ENCODE results near the gene PIEZO2. TPM values are rescaled to one million over a fixed set of nuclear protein-coding genes. Genes with fewer than 3 reads are reported as not detected.
A peak's percentile ranks its signal among the peaks of the same experiment; 100 is the strongest.
"Not testable (repeated sequence)": the region's sequence is repeated elsewhere in the genome, so short reads cannot be mapped to it uniquely, and the experiment has no call there.

The PIEZO2 gene
- total RNA-seq, 1 donor: 1.3 TPM

DNA sequence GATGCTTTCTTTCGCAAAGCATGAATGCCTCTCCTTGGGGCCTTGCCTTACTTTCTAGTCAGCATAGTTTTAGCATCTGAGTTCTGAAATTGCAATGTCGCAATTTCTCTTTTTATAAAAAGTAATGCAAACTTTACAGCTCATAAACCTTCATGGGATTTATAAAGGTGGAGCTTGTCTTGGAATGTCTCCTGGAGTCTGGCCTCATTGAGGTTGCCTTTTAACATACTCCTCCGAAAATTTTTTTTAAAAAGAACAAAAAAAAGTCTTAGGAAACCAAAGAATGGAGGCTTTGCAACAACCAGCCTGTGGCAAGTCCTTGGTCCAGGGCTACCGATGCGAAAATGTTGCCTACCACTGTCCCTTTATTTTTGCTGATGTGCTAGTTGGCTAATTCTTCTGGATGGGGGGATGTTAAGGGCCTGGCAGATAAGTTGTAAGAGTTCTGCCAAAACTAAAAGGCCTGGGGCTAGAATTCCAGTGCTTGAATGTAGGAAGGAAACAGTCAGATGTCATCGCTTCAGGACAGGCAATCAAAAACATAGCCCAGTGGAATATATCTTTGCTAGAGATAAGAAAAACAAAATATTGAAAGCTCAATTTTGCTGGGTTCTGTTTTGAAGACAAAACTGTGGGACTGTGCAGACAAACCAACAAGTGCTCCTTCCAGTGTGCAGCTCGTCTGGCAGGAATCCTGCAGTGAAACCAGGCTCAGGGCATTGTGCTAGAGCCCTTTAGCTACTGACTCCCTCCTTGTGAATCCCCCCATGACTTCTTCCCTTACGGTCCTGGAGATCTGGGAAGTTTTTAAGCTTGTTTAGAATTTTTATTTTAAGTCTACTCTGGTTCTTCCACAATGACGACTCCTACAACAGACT lies 213.0 kb downstream of the PIEZO2 start:
- DNase-seq (ENCODE audit: low read depth in 2 of 3, low spot score in 2 of 3): no peak

DNA sequence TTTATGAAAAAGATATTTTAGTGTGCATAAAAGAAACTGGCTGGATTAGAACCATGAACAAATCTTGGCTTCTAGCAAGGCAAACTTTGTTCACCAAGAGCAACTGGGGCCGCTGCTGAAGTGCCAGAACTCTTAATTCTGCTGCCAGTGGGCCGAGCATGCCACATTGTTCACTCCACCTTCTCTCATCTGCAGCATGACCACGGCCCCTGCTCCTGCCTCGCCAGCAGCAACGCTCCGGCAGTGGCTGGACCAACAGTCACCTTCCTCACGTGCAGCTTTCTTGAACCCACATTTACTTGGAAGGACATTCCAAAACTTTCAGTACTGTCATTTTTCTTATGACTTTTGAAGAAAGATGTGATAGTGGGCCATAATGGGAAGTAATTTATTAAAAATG lies 213.8 kb downstream of the PIEZO2 start:
- DNase-seq (ENCODE audit: low read depth in 2 of 3, low spot score in 2 of 3): no peak

DNA sequence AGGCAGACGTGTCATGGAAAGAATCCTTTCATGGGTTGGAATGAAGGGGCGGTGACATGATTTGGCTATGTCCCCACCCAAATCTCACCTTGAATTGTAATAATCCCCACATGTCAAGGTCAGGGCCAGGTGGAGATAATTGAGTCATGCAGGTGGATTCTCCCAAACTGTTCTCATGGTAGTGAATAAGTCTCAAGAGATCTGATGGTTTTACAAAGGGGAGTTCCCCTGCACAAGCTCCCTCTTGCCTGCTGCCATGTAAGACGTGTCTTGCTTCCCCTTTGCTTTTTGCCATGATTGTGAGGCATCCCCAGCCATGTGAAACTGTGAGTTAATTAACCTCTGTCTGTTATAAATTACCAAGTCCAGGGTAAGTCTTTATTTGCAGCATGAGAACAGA lies 215.7 kb downstream of the PIEZO2 start:
- DNase-seq (ENCODE audit: low read depth in 2 of 3, low spot score in 2 of 3): not testable (repeated sequence)

DNA sequence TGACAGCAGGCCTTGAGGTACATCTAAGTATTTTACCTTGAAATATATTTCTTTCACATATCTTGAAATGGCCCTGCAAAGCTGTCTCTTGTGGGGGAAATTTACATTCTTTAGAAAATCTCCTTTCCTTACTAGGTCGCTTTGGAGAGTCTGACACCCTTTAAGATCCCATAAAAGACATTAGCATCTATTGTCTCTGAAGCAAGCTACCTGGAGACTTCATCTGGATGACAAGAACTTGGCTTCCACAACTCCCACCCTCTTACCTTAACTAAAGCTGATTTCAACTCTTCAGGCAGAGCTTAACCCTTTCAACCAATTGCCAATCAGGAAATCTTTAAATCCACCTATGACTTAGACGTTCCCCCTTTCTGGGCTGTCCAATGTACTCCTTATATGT lies 219.3 kb downstream of the PIEZO2 start:
- DNase-seq (ENCODE audit: low read depth in 2 of 3, low spot score in 2 of 3): no peak

DNA sequence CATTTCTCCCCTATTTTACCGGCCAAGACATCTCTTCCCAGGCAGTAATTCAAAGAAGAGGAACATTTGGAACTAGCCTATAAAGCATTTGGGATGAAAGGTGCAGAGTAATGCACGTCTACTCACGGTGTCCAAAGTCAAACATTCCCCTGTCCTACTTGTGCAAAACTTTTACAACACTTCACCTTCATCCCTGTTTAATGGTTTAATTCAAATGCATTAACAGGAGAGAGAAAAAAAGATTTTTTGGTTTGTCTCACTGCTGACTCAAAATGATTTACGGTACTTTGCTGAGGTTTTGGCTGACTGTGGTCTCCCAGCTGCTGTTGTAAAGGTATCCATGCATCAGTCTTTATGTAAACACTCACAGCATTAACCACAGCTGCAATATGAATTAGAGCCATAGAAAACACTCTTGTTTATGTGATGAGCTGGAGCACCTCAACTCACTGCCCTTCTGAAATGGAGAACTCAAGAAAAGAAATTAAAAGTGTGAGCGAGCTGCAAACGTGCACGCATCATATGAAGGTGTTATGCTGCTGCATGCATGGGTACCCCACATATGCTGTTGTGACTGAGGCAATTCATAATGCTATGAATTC lies 220.5 kb downstream of the PIEZO2 start:
- DNase-seq (ENCODE audit: low read depth in 2 of 3, low spot score in 2 of 3): peak in 2 of 3 donors; percentile 14 to 57

DNA sequence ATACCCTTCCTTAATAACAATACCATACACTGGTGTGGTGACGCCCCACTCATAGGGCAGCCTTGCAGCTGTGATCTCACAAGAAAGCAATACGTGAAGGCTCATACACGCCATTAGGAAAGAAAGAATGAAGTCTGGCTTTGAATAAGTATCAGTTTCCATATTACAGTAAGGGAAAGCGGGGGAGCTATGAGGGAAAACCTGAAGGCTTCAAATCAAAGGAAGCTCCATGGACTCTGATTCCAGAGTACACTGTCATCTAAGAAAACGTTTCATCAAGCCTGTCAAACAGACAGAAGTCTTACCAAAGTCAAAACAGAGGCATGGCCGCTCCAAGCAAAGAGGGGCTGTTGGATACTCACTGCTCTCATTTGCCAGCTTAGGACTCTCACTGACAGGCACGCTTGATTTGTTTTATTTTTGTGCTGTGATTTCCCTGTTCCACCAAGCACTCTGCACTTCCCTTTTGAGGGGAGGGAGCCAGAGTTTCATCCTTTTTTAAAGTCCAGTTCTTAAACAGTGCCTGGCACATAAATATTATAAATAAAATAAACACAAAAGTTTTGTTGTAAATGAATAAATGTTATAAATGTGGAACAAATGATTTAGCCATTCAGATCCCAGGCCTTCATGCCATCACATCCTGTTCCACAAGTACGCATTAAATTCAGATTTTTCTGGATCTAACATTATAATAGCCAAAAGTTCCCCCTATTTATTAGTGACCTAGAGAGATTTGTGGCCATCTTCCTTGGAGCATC lies 221.2 kb downstream of the PIEZO2 start:
- peak in 1 of 3 donors; percentile 11 for DNase-seq (ENCODE audit: low read depth in 2 of 3, low spot score in 2 of 3)

DNA sequence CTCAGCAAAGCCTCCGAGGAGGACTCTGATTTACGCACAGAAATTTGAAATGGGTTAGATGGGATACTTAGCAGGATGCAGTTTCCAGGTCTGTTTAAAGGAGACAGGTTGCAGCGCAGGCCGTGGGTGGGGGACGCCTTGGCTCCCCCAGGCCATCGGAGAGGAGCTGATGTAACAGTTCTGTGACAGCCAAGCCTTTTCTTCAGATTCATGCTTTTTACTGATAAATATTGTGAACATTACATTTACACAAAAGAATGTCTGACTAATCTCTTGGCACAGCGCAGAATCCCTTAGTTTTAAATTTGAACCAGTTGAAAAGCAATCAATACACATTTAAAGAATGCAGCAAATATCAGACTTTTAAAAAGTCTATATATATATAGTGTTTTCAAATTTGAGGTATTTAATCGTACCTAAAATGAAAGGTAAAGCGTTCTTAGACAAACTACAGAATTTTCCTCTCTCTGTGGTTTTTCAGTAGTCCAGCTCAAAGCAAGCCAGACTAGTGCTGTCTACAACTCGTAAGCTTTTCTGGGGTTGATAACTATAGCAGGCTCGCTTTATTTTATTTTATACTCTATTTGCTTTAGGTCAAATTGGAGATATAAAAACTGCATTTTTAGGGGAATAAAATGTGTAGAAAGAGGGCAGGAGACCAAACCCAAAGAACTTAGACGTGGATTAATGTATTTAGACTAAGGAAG lies 221.9 kb downstream of the PIEZO2 start:
- DNase-seq (ENCODE audit: low read depth in 2 of 3, low spot score in 2 of 3): no peak

DNA sequence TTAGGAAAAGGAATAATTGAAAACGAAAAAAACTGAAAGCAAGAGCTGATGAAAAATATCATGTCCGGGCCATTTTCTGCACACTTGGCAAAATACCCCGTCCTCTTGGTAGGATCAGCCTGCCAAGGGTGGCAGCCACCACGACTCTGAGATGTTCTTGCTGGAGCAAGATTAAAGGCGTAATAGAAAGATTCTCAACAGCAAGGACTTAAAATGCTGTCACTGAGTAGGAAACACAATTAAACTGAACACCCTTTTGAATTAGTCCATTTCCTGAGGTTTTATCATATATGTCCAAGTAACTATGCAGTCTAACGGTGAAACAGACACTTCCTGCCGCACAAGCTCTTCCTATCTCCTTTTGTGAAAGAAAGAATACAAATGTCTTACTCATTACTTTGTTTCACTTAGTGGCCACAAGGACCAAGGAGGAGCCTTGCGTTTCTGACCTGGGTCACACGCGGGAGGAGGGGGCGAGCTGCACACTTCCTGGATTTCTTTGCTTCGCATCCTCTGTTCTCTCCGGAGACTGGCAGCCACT lies 222.7 kb downstream of the PIEZO2 start:
- peak in 1 of 3 donors; percentile 4 for DNase-seq (ENCODE audit: low read depth in 2 of 3, low spot score in 2 of 3)

DNA sequence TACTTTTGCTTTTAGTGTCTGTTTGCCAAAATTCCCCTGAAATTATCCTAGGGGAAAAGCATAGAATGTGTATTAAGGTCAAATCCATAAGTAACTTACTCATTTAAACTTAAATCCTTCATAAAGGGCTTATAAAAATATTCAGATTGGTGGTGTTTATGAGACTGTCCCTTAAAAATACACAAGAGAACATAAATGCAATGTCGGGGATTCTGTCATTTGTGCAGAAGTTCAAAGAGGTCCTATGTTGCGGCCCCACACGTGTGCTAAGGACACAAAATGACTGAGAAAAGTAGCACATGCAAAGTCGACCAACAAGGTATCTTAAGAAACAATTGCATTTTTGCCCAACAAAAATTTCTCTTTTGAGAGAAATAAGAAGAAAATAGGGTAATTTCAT lies 225.1 kb downstream of the PIEZO2 start:
- DNase-seq (ENCODE audit: low read depth in 2 of 3, low spot score in 2 of 3): no peak

DNA sequence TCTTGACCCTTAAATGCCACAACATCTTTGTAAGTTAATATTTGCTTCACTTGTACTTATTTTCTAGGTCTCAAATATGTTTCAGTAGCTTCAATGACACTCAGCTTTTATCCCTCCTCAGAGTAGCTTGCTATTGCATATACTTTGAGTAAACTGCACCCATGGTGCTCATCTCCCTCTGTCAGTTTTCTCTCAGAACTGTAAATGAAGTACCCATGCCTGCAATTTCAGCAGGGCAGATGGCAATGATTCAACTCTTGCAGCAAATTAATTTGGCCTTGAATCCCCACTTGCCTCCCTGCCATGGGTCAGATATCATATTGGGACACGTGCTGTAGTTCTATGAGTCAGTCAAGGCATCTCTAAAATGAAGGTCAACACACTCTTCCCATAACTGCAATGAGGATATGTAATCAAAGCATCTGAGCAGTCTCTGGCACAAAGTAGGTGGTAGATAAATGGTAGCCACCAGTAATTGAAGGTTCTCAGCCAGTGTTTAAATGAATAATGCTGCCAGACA lies 225.8 kb downstream of the PIEZO2 start:
- DNase-seq (ENCODE audit: low read depth in 2 of 3, low spot score in 2 of 3): no peak

DNA sequence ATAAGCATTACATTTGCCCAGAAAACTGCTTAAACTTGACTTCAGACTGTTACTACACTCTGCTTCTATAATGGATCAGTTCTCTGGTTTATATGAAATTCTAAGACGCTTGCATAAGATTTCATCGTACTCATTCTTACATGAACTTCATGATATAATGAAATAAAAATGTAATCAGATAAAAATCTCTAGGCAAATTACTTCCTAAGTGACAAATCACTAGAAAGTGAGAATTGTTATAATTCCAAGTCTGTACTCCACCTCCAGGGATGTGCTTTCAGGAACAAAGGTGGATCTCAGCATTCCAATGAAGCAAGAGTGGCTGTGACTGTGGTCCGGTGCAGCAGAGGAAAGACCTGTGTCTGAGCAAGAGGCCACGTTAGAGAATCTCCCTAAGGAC lies 226.2 kb downstream of the PIEZO2 start:
- no peak for DNase-seq (ENCODE audit: low read depth in 2 of 3, low spot score in 2 of 3)

DNA sequence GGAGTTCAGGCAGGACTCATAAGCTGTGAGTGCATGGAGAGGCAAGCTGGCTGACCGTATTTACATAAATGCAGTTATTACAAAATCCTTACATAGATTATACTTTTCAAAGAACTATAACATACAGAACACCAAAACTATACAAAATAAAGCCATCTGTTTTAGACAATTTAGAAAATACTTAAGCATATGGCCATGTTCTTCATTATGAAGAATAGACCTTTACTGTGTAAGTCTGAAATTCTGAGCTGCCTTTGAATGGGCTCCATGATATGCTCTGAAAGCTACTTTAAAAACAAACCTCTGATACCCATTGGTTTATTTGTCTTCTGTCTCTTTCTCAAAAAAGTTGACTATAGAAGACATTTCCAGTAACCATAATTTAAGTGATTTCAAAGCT lies 226.7 kb downstream of the PIEZO2 start:
- DNase-seq (ENCODE audit: low read depth in 2 of 3, low spot score in 2 of 3): not testable (repeated sequence)

DNA sequence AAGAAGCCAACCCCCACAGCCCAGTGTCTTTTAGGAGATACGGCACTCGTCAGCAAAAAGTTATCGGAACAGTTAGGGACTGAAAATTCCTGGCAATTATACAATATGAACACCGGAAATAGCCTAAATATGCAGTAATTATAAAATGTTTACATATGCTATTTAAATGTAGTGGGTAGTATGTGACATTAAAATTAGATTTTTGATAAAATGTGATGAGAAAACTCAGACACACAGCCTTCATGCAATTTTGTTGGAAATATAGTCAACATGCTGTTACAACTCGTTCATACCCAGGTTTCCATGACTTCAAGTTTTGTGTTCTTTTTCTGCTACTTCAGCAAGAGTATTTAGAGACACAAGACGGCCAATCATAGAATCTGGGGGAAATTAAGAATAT lies 229.1 kb downstream of the PIEZO2 start:
- DNase-seq (ENCODE audit: low read depth in 2 of 3, low spot score in 2 of 3): not testable (repeated sequence)

DNA sequence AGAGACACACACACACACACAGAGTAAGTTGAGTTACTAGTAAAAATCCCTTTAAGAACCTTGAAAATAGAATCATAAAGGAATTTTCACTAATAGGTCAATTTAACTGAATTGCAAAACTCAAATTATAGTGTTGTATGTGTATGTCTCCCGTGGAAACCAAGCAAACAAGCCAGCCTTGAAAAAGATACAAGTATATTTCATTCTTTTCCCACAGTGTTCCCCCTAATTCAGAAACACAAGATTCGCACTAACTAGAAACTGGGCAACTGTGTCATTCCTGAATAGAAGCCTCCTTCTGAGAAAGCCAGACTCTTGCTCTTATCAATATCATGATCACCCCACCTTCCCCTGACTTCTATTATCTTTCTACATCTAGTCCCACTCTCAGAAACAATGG lies 229.5 kb downstream of the PIEZO2 start:
- DNase-seq (ENCODE audit: low read depth in 2 of 3, low spot score in 2 of 3): no peak

DNA sequence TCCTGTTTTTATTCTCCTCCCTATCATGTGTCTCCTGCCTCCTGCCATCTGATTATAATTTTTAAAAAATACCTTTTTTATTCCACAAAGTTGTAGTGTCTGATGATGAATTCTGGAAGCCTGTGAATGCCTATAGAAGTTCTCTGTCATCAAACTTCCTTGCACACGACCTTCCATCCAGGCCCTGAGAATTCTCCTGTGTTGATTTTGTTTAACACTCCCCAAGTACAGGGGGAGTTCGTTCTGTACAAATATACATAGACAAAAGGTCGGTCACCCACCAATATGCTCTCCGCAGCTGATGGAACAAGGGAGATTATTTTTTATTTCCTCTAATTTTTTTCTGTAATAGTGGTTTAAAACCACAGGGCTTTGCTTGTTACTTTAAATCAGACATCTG lies 232.5 kb downstream of the PIEZO2 start:
- no peak for DNase-seq (ENCODE audit: low read depth in 2 of 3, low spot score in 2 of 3)

DNA sequence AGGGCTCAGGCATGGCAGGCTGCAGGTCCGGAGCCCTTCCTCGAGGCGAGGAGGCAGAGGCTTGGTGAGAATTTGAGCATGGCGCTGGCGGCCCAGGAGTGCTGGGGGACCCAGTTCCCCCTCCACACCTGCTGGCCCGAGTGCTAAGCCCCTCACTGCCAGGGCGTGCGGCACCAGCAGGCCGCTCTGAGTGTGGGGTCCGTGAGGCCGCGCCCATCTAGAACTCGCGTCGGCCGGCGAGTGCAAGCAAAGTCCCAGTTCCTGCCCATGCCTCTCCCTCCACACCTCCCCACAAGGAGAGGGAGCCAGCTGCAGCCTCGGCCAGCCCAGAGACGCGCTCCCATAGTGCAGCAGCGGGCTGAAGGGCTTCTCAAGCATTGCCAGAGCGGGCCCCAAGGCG lies 233.0 kb downstream of the PIEZO2 start:
- no peak for DNase-seq (ENCODE audit: low read depth in 2 of 3, low spot score in 2 of 3)

DNA sequence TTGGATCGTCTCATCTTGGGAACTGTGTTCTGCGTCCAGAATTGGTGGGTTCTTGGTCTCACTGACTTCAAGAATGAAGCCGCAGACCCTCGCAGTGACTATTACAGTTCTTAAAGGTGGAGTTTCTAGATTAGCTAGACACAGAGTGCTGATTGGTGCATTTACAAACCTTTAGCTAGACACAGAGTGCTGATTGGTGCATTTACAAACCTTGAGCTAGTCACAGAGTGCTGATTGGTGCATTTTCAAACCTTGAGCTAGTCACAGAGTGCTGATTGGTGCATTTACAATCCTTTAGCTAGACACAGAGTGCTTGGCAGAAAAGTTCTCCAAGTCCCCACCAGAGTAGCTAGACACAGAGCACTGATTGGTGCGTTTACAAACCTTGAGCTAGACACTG lies 233.6 kb downstream of the PIEZO2 start:
- DNase-seq (ENCODE audit: low read depth in 2 of 3, low spot score in 2 of 3): not testable (repeated sequence)

DNA sequence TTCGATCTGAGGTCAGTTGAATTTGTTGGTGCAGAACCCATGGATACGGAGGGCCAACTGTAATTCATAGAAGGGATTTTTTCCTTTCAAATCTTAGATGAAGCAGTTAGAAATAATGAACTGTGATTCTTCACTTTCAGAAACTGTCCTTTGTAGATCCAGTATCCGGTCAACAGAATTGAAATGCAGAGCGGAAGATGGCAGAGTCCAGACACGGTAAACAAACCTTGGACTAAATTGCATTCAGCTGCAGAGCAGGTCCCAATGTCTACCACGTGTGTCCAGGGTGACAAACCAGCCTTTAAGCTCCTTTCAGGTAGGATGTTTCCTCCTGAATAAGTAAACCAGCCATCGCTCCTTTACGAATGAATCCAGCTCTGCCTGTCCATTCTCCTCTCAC lies 234.8 kb downstream of the PIEZO2 start:
- not testable (repeated sequence) for DNase-seq (ENCODE audit: low read depth in 2 of 3, low spot score in 2 of 3)

DNA sequence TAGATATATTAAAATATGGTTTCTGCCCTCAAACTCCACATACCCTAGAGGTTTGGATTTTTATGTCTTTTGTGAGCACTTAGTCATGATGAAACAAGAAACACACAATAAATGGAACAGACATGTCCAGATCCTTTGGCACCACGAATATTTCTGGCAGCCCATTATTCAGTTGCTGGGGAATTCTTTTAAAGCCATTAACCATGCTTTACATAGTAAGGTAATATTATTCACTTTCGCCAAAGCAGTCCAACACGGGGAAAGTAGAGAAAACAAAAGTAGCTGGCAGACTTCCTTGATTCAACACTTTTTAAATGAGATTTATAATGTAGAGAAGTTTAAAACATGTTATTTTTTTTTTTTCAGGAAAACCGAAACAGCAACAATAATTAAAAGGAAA lies 235.4 kb downstream of the PIEZO2 start:
- DNase-seq (ENCODE audit: low read depth in 2 of 3, low spot score in 2 of 3): no peak

DNA sequence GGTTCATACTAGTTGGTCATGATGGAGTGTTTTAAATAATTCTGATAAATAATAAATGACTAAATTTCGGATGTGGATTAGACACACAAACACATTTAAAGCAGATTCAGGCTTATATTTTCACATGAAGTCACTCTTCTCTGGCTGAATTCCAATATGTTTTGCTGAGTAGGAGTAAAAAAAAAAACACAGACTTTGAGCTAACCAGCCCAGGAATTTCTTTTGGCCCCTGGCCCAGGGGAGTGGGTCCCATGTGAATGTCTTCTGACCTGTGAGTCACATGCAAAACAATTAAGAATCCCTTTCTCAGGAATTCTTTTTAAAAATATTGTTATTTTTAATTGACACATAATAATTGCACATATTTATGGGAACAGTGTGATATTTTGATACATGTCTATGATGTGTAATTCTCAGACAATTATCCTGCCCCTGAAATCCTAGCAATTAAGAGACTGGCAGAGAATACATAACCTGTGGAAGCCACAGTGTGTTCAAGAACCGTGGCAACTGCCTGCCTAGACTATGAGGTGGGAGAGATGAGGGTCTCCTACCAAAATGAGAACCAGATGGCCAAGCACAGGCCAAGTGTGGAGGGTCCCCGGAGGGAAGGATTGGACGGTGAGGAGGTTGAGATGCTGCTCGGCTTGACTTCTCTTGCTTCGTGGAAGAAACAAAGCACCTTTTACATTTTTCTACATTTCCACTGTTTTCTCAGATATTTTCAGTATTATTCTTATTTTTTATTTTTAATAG lies 236.4 kb downstream of the PIEZO2 start:
- DNase-seq (ENCODE audit: low read depth in 2 of 3, low spot score in 2 of 3): no peak
